Embryonic facial prominence (tissue), 1 donor: ENCODE results near the gene FEM1B.

Experiments used
- DNase-seq: peaks from one replicate; pipeline ENCODE4 v3.0.0-alpha.2; 2016; ENCODE audit errors: extremely low spot score

FEM1B gene

GRCh38 chr15:68285259-68285980 lies 7.9 kb downstream of the FEM1B start:
- DNase-seq: no peak

DNA sequence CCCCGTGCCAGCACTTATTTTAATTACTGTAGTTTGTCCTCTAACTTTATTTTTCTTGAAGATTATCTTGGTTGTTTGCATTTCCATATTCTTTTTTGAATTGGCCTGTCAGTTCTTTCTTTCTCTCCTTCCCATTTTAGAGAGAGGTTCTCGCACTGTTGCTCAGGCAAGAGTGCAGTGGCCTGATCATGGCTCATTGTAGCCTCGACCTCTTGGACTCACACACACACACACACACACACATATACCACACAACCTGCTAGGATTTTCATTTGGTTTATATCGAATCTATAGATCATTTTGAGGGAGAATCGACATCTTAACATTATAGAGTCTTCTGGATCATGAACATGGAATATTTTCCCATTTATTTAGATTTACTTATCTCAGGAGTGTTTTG lies 8.7 kb downstream of the FEM1B start:
- DNase-seq: no peak

DNA sequence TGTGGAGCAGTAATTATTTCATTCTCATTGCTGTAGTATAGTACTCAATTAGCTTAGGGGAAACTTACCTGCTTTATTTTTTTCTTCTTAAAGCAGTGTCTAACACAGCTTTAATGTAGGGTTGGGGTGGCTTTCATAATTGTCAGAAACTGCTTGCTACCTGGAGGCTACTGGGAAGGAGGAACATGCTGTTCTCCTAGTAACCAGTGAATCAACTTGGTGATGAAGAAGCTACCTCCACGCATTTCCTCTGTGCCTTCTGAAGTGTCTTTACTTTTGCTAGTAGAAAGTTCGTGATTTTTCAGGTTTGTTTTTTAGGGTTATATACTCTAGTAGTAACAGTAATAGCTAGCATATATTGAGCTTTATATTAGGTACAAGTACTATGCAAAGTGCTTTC lies 11.5 kb downstream of the FEM1B start:
- no peak for DNase-seq

DNA sequence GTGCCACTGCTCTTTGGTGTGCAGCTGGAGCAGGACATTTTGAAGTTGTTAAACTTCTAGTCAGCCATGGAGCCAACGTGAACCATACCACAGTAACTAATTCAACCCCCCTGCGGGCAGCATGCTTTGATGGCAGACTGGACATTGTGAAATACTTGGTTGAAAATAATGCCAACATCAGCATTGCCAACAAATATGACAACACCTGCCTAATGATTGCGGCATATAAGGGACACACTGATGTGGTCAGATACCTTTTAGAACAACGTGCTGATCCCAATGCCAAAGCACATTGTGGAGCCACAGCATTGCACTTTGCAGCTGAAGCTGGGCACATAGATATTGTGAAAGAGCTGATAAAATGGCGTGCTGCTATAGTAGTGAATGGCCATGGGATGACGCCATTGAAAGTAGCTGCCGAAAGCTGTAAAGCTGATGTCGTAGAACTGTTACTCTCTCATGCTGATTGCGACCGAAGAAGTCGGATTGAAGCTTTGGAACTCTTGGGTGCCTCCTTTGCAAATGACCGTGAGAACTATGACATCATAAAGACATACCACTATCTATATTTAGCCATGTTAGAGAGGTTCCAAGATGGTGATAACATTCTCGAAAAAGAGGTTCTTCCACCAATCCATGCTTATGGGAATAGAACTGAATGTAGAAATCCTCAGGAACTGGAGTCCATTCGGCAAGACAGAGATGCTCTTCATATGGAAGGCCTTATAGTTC lies 12.2 kb downstream of the FEM1B start:
- no peak for DNase-seq

GRCh38 chr15:68290715-68291114 lies 13.2 kb downstream of the FEM1B start:
- DNase-seq: no peak

DNA sequence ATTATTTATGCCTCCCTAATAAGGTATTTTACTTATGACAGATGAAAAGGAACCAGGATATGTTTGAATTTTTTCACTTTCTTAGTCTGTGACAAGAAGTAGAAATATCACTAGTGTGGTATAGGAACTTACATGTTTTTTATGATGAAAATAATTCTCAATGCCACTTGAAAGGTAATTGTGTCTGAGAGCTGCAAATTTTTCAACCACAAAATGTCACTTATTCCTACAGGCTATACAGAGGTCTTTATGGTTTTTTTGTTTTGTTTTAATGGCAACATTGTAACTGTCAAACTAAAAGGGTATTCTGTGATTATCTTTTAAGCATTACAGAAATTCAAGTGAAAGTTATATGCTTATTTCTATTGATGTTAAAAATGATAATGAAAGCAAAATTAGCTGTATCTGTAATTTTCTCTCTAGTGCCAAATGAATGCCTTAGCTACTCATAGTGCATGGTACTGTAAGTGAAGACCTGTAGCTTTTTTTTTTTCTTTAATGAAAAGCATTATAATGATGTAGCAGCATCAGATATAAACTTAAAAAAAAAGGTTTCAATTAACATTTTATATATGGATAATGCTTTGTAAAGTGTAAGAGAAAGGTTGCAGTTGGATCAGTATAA lies 14.7 kb downstream of the FEM1B start:
- DNase-seq: no peak

DNA sequence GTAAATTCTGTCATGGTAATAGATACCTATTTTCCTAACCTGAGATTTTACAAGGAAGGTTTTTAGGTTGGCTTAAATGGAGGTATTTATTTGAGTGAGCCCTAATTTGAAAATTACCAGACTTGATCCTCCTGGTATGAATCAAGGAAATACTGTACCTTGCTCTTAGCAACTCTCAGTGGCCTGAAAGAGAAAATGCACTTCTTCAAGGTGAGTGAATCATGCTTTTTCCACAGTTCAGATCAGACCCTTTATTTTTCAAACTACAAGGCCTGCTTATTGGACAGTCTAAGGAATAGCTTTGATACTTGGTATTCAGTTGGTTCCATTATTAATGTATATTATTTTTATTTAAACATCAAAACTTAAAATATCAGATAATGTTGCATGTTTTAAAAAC lies 15.4 kb downstream of the FEM1B start:
- DNase-seq: no peak

GRCh38 chr15:68295014-68295805 lies 17.7 kb downstream of the FEM1B start:
- no peak for DNase-seq

GRCh38 chr15:68298336-68298735 lies 20.8 kb downstream of the FEM1B start:
- DNase-seq: no peak

- no peak for DNase-seq
These were observed 21.4 kb downstream of the FEM1B start for GRCh38 chr15:68298882-68299381.

- DNase-seq: no peak
These were observed 21.9 kb downstream of the FEM1B start for GRCh38 chr15:68299436-68299835.

GRCh38 chr15:68300115-68300940 lies 22.8 kb downstream of the FEM1B start:
- DNase-seq: no peak

GRCh38 chr15:68301301-68301700 lies 23.8 kb downstream of the FEM1B start:
- no peak for DNase-seq

GRCh38 chr15:68302729-68303128 lies 25.2 kb downstream of the FEM1B start:
- no peak for DNase-seq

GRCh38 chr15:68303134-68303533 lies 25.6 kb downstream of the FEM1B start:
- DNase-seq: no peak

GRCh38 chr15:68303560-68304436 lies 26.3 kb downstream of the FEM1B start:
- no peak for DNase-seq

DNA sequence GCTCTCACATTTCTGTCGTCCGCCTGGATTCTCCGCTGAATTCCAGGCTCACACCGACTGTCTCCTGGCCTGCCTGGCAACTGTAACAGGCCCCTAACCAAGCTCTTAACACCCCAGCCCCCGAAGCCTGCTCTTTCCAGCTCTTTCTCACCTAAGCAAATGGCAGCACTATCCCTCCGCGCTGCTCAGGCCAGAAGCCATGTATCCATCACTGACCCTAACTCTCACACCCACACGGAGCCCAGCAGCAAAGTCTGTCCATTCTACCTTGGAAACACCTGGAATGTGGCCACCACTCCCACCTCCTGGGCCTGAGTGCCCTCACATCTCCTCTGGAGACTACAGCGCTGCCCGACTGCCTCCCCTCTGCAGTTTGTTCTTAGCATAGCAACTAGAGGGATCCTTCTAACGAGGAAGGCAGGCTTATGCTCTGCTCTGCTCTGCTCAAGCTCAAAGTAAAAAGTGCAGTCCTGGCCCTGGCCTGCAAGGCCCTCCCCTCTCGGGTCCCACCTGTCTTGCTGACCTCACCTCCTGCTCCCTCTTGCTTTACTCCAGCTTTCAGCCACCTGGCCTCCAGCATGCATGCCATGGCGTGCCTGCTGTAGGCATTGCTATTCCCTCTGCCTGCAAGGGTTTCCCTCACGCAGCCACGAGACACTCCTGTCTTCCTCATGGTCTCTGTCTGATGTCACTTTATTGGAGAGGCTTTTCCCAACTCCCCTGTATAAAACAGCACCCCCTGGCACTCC lies 27.2 kb downstream of the FEM1B start:
- DNase-seq: no peak

- no peak for DNase-seq
These were observed 27.9 kb downstream of the FEM1B start for GRCh38 chr15:68305420-68305871.
